ENCODE data around the gene POLRMT. TPM values are rescaled to one million over a fixed set of nuclear protein-coding genes. Genes with fewer than 3 reads are reported as not detected.

Gene POLRMT
- total and polyA plus RNA-seq, 2 experiments from 2014 or later, result 98.0 to 148 TPM

- TF ChIP-seq, protein P1, sequence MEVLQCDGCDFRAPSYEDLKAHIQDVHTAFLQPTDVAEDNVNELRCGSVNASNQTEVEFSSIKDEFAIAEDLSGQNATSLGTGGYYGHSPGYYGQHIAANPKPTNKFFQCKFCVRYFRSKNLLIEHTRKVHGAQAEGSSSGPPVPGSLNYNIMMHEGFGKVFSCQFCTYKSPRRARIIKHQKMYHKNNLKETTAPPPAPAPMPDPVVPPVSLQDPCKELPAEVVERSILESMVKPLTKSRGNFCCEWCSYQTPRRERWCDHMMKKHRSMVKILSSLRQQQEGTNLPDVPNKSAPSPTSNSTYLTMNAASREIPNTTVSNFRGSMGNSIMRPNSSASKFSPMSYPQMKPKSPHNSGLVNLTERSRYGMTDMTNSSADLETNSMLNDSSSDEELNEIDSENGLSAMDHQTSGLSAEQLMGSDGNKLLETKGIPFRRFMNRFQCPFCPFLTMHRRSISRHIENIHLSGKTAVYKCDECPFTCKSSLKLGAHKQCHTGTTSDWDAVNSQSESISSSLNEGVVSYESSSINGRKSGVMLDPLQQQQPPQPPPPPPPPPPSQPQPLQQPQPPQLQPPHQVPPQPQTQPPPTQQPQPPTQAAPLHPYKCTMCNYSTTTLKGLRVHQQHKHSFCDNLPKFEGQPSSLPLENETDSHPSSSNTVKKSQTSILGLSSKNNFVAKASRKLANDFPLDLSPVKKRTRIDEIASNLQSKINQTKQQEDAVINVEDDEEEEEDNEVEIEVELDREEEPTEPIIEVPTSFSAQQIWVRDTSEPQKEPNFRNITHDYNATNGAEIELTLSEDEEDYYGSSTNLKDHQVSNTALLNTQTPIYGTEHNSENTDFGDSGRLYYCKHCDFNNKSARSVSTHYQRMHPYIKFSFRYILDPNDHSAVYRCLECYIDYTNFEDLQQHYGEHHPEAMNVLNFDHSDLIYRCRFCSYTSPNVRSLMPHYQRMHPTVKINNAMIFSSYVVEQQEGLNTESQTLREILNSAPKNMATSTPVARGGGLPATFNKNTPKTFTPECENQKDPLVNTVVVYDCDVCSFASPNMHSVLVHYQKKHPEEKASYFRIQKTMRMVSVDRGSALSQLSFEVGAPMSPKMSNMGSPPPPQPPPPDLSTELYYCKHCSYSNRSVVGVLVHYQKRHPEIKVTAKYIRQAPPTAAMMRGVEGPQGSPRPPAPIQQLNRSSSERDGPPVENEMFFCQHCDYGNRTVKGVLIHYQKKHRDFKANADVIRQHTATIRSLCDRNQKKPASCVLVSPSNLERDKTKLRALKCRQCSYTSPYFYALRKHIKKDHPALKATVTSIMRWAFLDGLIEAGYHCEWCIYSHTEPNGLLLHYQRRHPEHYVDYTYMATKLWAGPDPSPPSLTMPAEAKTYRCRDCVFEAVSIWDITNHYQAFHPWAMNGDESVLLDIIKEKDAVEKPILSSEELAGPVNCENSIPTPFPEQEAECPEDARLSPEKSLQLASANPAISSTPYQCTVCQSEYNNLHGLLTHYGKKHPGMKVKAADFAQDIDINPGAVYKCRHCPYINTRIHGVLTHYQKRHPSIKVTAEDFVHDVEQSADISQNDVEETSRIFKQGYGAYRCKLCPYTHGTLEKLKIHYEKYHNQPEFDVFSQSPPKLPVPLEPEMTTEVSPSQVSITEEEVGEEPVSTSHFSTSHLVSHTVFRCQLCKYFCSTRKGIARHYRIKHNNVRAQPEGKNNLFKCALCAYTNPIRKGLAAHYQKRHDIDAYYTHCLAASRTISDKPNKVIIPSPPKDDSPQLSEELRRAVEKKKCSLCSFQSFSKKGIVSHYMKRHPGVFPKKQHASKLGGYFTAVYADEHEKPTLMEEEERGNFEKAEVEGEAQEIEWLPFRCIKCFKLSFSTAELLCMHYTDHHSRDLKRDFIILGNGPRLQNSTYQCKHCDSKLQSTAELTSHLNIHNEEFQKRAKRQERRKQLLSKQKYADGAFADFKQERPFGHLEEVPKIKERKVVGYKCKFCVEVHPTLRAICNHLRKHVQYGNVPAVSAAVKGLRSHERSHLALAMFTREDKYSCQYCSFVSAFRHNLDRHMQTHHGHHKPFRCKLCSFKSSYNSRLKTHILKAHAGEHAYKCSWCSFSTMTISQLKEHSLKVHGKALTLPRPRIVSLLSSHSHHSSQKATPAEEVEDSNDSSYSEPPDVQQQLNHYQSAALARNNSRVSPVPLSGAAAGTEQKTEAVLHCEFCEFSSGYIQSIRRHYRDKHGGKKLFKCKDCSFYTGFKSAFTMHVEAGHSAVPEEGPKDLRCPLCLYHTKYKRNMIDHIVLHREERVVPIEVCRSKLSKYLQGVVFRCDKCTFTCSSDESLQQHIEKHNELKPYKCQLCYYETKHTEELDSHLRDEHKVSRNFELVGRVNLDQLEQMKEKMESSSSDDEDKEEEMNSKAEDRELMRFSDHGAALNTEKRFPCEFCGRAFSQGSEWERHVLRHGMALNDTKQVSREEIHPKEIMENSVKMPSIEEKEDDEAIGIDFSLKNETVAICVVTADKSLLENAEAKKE (CRISPR knock-in tag; IDR thresholded peaks at IDR 0.05), result no peak
- no peak for TF ChIP-seq REST (IDR thresholded peaks at IDR 0.05; ENCODE audit: unreplicated experiment)
- TF ChIP-seq JUNB (IDR thresholded peaks at IDR 0.05; ENCODE audit: unreplicated experiment), result no peak
- TF ChIP-seq CTCF (conservative IDR thresholded peaks at IDR 0.05; ENCODE audit: low read depth in 2 of 2), result no peak
- no peak for TF ChIP-seq EZH2phosphoT487 (IDR thresholded peaks at IDR 0.05; ENCODE audit: unreplicated experiment)
- no peak for TF ChIP-seq CREB1 (CRISPR knock-in tag; IDR thresholded peaks at IDR 0.05; ENCODE audit: low read depth)
- no peak for TF ChIP-seq STAT1 (IDR thresholded peaks at IDR 0.05; ENCODE audit: unreplicated experiment)
- TF ChIP-seq EZH2 (IDR thresholded peaks at IDR 0.05; ENCODE audit: low read depth, unreplicated experiment), result no peak
These were observed 11.0 kb upstream of the POLRMT start (continued) for GRCh38 chr19:644363-644762.
